SK-N-SH (cell line): ENCODE results near the gene ARHGAP10. TPM values are rescaled to one million over a fixed set of nuclear protein-coding genes. Genes with fewer than 3 reads are reported as not detected.

Experiments
- CTCF ChIA-PET: fragments of 300-600, 350-600 bp; formaldehyde crosslinking; extraction: SDS; loops from one replicate; lab custom pipeline; 2021; lab: Yijun Ruan, JAX
- POLR2A ChIA-PET: fragments of 350-600 bp; sonication (Branson Sonifier 250); formaldehyde crosslinking; extraction: SDS; loops from one replicate; lab custom pipeline; 2020; ENCODE audit warnings: antibody characterized with exemption, inconsistent platforms; lab: Yijun Ruan, JAX
- DNase-seq: peaks from one replicate; pipeline ENCODE4 v3.0.0; 2012
- H2AFZ ChIP-seq: fragments of 200-600 bp; sonication (generic); 2 replicates; pipeline ENCODE4 v1.8.1; 2016; ENCODE audit warnings: antibody characterized with exemption, mild to moderate bottlenecking, low read depth
- H3F3A ChIP-seq: fragments of 200-600 bp; sonication (generic); replicated peaks from 2 replicates; pipeline ENCODE3; 2016; ENCODE audit warnings: antibody characterized with exemption, mild to moderate bottlenecking; ENCODE audit not compliant: insufficient read depth
- H3K27ac ChIP-seq, 2 experiments: fragments of 200-500 bp in 1 of 2; fragments of 200-600 bp in 1 of 2; sonication (Bioruptor generic) in 1 of 2; sonication (generic), shearing (Covaris generic) in 1 of 2; 2 replicates each; pipeline versions ENCODE4 v1.5.1 to v1.6.1; 2014 to 2016; ENCODE audit warnings: low read depth in 2 of 2, inconsistent platforms in 1 of 2, low read length in 1 of 2, mild to moderate bottlenecking in 1 of 2, mixed read lengths in 1 of 2
- H3K27me3 ChIP-seq: fragments of 200-600 bp; sonication (generic), shearing (Covaris generic); 2 replicates; pipeline ENCODE4 v1.6.1; 2016; ENCODE audit warnings: mixed run types; ENCODE audit not compliant: insufficient read depth
- H3K36me3 ChIP-seq, 2 experiments: fragments of 200-500 bp in 1 of 2; fragments of 200-600 bp in 1 of 2; sonication (Bioruptor generic) in 1 of 2; sonication (generic) in 1 of 2; replicated peaks in 1 of 2; 2 replicates each; pipeline versions ENCODE3 to v1.5.1; 2014 to 2016; ENCODE audit warnings: low read length in 1 of 2, mild to moderate bottlenecking in 1 of 2; ENCODE audit not compliant: insufficient read depth in 2 of 2, control insufficient read depth in 1 of 2
- H3K4me1 ChIP-seq, 2 experiments: fragments of 200-500 bp in 1 of 2; fragments of 200-600 bp in 1 of 2; sonication (Bioruptor generic) in 1 of 2; sonication (generic), shearing (Covaris generic) in 1 of 2; 2 replicates each; pipeline versions ENCODE4 v1.5.1 to v1.6.1; 2014 to 2016; ENCODE audit warnings: low read depth in 1 of 2, low read length in 1 of 2, mixed run types in 1 of 2; ENCODE audit not compliant: insufficient read depth in 2 of 2, control insufficient read depth in 1 of 2
- H3K4me2 ChIP-seq: fragments of 200-600 bp; sonication (generic), shearing (Covaris generic); 2 replicates; pipeline ENCODE4 v1.6.1; 2017; ENCODE audit warnings: mixed run types
- H3K4me3 ChIP-seq, 2 experiments: fragments of 200-500 bp in 1 of 2; fragments of 200-600 bp in 1 of 2; sonication (Bioruptor generic) in 1 of 2; sonication (generic), shearing (Covaris generic) in 1 of 2; 2 replicates each; pipeline versions ENCODE4 v1.5.1 to v1.8.1; 2014 to 2016; ENCODE audit warnings: low read depth in 2 of 2, inconsistent platforms in 1 of 2, low read length in 1 of 2, mild to moderate bottlenecking in 1 of 2, mixed read lengths in 1 of 2, moderate library complexity in 1 of 2
- H3K79me2 ChIP-seq: fragments of 200-600 bp; sonication (generic); 2 replicates; pipeline ENCODE4 v1.8.1; 2017; ENCODE audit warnings: mild to moderate bottlenecking; ENCODE audit not compliant: insufficient read depth
- H3K9ac ChIP-seq: fragments of 200-600 bp; sonication (generic); 2 replicates; pipeline ENCODE4 v1.6.1; 2017; ENCODE audit warnings: mixed run types
- H3K9me2 ChIP-seq: fragments of 200-600 bp; sonication (generic); 2 replicates; pipeline ENCODE4 v1.6.1; 2017; ENCODE audit warnings: mixed run types
- H3K9me3 ChIP-seq: fragments of 200-600 bp; sonication (generic); 2 replicates; pipeline ENCODE4 v1.6.1; 2017; ENCODE audit warnings: mixed run types, mild to moderate bottlenecking, moderate library complexity
- H4K20me1 ChIP-seq: fragments of 200-600 bp; sonication (generic); 2 replicates; pipeline ENCODE4 v1.6.1; 2017; ENCODE audit warnings: mild to moderate bottlenecking, mixed run types; ENCODE audit not compliant: insufficient read depth
- CHD2 ChIP-seq: fragments of 150-350 bp; IDR thresholded peaks from 2 replicates; pipeline ENCODE4 v1.6.1; 2018; ENCODE audit warnings: low read length; ENCODE audit not compliant: partially characterized antibody
- CTCF ChIP-seq: fragments of 200-600 bp; sonication (generic); IDR thresholded peaks from 2 replicates; pipeline ENCODE4 v1.6.1; 2017; ENCODE audit warnings: antibody characterized with exemption, mild to moderate bottlenecking, moderate library complexity
- EP300 ChIP-seq, 2 experiments: IDR thresholded peaks; 2 replicates each; pipeline versions ENCODE4 v1.4.0 to v1.6.1; 2012; ENCODE audit warnings: borderline replicate concordance in 1 of 2, low read depth in 1 of 2, low read length in 1 of 2
- EZH2phosphoT487 ChIP-seq: fragments of 200-600 bp; sonication (generic); IDR thresholded peaks from 2 replicates; pipeline ENCODE4 v1.6.1; 2017; ENCODE audit warnings: low read depth, mixed run types, mild to moderate bottlenecking, antibody characterized with exemption, moderate library complexity, borderline replicate concordance
- FOSL2 ChIP-seq: IDR thresholded peaks from 2 replicates; pipeline ENCODE4 v1.4.0; 2012; ENCODE audit warnings: low read depth, mild to moderate bottlenecking, moderate library complexity, borderline replicate concordance
- JUND ChIP-seq: IDR thresholded peaks from 2 replicates; pipeline ENCODE4 v1.4.0; 2012
- NFIC ChIP-seq: IDR thresholded peaks from 2 replicates; pipeline ENCODE4 v1.4.0; 2012; ENCODE audit warnings: borderline replicate concordance
- NRF1 ChIP-seq: IDR thresholded peaks from 2 replicates; pipeline ENCODE4 v1.6.1; 2012; ENCODE audit warnings: low read depth, mild to moderate bottlenecking, low read length
- POLR2AphosphoS5 ChIP-seq: IDR thresholded peaks from 2 replicates; pipeline ENCODE4 v1.6.1; 2012; ENCODE audit warnings: low read depth, low read length
- RCOR1 ChIP-seq: fragments of 150-350 bp; IDR thresholded peaks from 2 replicates; pipeline ENCODE4 v1.6.1; 2017; ENCODE audit warnings: antibody characterized with exemption, low read length
- RFX5 ChIP-seq: IDR thresholded peaks from 2 replicates; pipeline ENCODE4 v1.6.1; 2012; ENCODE audit warnings: mild to moderate bottlenecking, improper control_type of control experiment, low read length
- RXRA ChIP-seq: IDR thresholded peaks from 2 replicates; pipeline ENCODE4 v1.4.0; 2012; ENCODE audit warnings: low read depth, mild to moderate bottlenecking, borderline replicate concordance
- SIN3A ChIP-seq: IDR thresholded peaks from 2 replicates; pipeline ENCODE4 v1.6.1; 2012; ENCODE audit warnings: low read depth, mild to moderate bottlenecking, low read length, moderate library complexity, borderline replicate concordance
- SMC3 ChIP-seq: IDR thresholded peaks from 2 replicates; pipeline ENCODE4 v1.6.1; 2012; ENCODE audit warnings: low read depth, low read length, improper control_type of control experiment
- TCF12 ChIP-seq: IDR thresholded peaks from 2 replicates; pipeline ENCODE4 v1.4.0; 2012
- TEAD4 ChIP-seq: IDR thresholded peaks from 2 replicates; pipeline ENCODE4 v1.4.0; 2012; ENCODE audit warnings: mild to moderate bottlenecking, borderline replicate concordance; ENCODE audit not compliant: insufficient read depth
- USF1 ChIP-seq: IDR thresholded peaks from 2 replicates; pipeline ENCODE4 v1.4.0; 2012; ENCODE audit warnings: low read depth, borderline replicate concordance
- WGBS: methylation state at CpG from one replicate; pipeline ENCODE4 v1.1.6; 2017; ENCODE audit warnings: low lambda C conversion rate; 5-methylcytosine and 5-hydroxymethylcytosine counted together
- polyA plus RNA-seq, 3 experiments: library from polyadenylated mRNA; depleted of rRNA; stranded (reverse); fragments of >200 nt; gene quantifications; 2 replicates each; pipeline ENCODE4 v1.2.3, GENCODE V29; 2012

The ARHGAP10 gene
- polyA plus RNA-seq, 1 of the 3 experiments (the other 2 are of a cell fraction): 15.1 TPM

GRCh38 chr4:148021686-148022085 is 289.8 kb downstream of the ARHGAP10 start (continued):
- peak; percentile 14; the same call in 1 of the 2 replicates for TF ChIP-seq CTCF
- TF ChIP-seq TCF12: no peak
- TF ChIP-seq EZH2phosphoT487: no peak
- TF ChIP-seq, all 33 proteins: peak for 2

GRCh38 chr4:148022975-148023374 is 291.1 kb downstream of the ARHGAP10 start:
- H4K20me1 ChIP-seq: no peaks in the 10 kb centered on the region
- H3K4me1 ChIP-seq: no peaks in the 10 kb centered on the region; a peak in 1 of 4 replicates
- H3K9me3 ChIP-seq: no peaks in the 10 kb centered on the region
- no peaks in the 10 kb centered on the region for H3K9me2 ChIP-seq
- peaks cover 8% of the 10 kb centered on the region; the same call in 1 of the 2 replicates for H3K79me2 ChIP-seq
- 99% methylated on average over 6 of the region's 6 CpGs for WGBS
- no peaks in the 10 kb centered on the region for H3K27me3 ChIP-seq
- no peak overlapping the region for H3K9ac ChIP-seq
- DNase-seq: no peak
- ChIA-PET CTCF (interaction anchor here (1.1 kb wide), 1 partner anchor 16 kb away, joined by 3 read pairs; no protein-coding TSS in a partner anchor), POLR2A (no interaction called here)
- no peak overlapping the region for H2AFZ ChIP-seq
- H3K4me2 ChIP-seq: no peak overlapping the region
- no peak overlapping the region for H3K4me3 ChIP-seq
- peaks cover 4 to 11% of the 10 kb centered on the region in 2 experiments for H3K36me3 ChIP-seq
- H3F3A ChIP-seq: no peaks in the 10 kb centered on the region
- no peak overlapping the region for H3K27ac ChIP-seq
- TF ChIP-seq TCF12: no peak
- no peak for TF ChIP-seq JUND
- TF ChIP-seq SIN3A: no peak
- TF ChIP-seq CHD2: no peak
- TF ChIP-seq USF1: no peak
- TF ChIP-seq EP300 (IDR thresholded peaks at IDR 0.05; ENCODE audit: borderline replicate concordance in 1 of 2, low read depth in 1 of 2, low read length in 1 of 2): no peak
- no peak for TF ChIP-seq FOSL2
- TF ChIP-seq RCOR1: no peak
- no peak for TF ChIP-seq POLR2AphosphoS5
- no peak for TF ChIP-seq RXRA
- TF ChIP-seq NRF1: no peak
- no peak for TF ChIP-seq SMC3
- no peak for TF ChIP-seq TEAD4
- no peak for TF ChIP-seq NFIC
- no peak for TF ChIP-seq RFX5
